ENCODE measurements around the gene CLDND2.

The CLDND2 gene

DNA sequence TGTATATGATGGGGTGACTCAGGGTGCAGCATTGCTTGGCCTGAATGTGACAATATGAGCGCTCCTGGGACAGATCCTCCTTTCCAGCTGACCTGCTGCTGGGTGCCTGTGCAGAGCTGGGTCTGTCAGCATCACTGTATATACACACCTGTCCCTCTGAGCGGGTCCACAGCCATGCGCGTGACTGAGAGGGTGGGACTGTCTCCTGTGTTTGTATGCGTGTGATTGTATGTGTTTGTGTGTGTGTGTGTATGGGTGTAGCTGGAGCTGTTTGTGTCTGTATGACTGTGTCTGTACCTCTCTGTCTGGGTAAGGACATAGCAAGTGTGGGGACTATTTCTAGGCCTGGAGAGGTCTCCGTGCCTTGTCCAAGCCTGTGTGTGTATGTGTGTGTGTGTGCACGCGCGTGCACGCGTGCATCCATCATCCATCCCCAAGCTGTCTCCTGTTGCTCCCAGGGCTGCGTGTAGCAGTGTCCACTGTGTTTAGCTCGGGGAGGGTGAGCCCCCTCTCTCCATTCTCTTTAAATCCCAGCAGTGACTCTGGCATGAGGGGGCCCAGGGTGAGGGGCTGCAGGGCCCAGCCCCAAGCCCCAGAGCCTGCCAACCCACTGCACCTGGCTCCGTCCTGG lies 49.0 kb downstream of the CLDND2 start:
- H3K27ac Mint-ChIP-seq = no peak overlapping the region
- DNase-seq = no peak
- H3K4me3 Mint-ChIP-seq = no peak overlapping the region
- H3K9me3 Mint-ChIP-seq = peaks cover 4% of the 10 kb centered on the region
- no peaks in the 10 kb centered on the region for H3K4me1 Mint-ChIP-seq (ENCODE audit: low read depth)
- H3K36me3 Mint-ChIP-seq (ENCODE audit: low read depth) = no peaks in the 10 kb centered on the region
- H3K27me3 Mint-ChIP-seq = peaks cover 59% of the 10 kb centered on the region

DNA sequence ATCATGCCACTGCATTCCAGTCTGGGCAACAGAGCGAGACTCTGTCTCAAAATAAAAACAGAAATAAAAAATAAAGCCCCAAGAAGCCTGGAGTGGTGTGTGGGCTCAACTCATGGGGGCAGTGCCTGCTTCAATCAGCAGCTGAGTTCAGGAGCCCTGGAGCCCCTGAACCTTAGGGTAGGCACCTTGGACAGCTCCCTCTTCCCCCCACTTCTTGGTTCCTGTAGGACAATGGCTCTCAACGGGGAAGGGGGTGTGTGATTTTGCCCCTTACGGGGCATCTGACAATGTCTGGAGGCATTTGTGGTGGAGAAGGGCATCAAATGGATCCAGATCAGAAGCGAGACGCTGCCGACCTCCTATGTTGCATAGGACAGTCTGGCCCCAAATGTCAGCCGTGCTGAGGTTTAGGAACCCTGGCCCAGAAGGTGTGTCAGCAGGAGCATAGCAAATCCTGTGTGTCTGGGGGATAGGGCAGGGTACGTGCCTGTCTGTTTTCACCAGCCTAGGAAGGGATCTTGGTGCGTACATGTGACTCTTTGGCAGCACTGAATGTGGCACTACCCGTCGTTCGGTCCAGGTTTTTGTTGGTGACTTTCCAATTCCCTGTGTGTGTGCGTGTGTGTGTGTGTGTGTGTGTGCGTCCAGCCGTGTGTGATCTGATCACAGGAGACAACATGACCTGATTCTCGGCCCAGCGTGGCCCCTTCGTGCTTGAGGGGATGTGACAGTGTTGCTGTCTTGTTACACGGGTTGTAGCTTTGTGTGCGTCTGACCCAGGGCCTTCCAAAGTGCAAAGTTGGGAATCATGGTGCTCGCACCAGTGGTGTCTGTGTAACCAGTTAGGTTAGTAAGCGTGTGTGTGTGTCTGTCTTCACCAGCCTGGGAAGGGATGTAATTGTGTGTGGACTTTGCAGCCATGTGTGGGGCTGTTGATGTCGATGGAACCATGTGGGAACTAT lies 49.8 kb downstream of the CLDND2 start:
- H3K4me1 Mint-ChIP-seq (ENCODE audit: low read depth) = no peaks in the 10 kb centered on the region
- peaks cover 7% of the 10 kb centered on the region for H3K9me3 Mint-ChIP-seq
- no peak overlapping the region for H3K27ac Mint-ChIP-seq
- H3K36me3 Mint-ChIP-seq (ENCODE audit: low read depth) = no peaks in the 10 kb centered on the region
- H3K4me3 Mint-ChIP-seq = no peak overlapping the region
- H3K27me3 Mint-ChIP-seq = peaks cover 58% of the 10 kb centered on the region
- DNase-seq = no peak

DNA sequence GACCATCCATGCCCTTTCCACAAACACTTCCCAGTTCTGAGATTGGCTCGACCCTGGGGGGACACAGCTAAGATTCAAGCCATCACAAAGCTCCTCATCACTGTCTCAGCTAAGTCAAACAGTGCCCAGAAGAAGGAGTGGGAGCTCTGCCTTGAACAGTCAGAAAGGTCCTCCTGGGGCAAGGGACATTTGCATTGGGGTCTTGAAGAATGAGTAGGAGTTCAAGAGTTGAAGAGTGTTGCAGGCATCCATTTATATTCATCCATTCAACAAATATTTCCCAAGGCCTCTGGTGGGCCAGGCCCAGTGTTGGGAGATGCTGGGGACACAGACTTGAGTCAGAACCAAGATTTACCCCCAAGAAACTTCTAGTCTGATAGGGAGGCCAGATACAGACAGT lies 50.8 kb downstream of the CLDND2 start:
- H3K27me3 Mint-ChIP-seq = peaks cover 56% of the 10 kb centered on the region
- DNase-seq = no peak
- H3K4me1 Mint-ChIP-seq (ENCODE audit: low read depth) = peaks cover 3% of the 10 kb centered on the region
- H3K4me3 Mint-ChIP-seq = no peak overlapping the region
- H3K36me3 Mint-ChIP-seq (ENCODE audit: low read depth) = no peaks in the 10 kb centered on the region
- no peak overlapping the region for H3K27ac Mint-ChIP-seq
- peaks cover 7% of the 10 kb centered on the region for H3K9me3 Mint-ChIP-seq

DNA sequence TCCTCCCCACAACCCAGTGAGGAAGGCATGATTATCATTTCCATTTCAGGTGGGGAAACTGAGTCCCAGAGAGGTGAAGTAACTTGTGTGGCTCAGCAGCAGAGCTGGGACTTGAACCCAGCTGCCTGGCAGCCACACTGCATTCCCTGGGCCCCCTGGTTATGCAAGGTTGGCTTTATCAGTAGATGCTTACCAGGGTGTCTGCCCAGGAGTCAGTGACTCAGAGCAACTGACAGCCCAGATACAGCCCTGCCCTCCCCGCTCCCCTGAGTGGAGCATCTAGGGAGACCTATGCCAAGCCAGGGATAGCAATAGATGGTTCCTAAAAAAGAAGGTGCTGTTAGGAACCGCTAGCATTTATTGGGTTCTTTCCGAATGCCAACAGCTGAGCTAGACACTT lies 51.4 kb downstream of the CLDND2 start:
- Mint-ChIP-seq H3K27ac (no peak overlapping the region), H3K4me1 (ENCODE audit: low read depth) (peaks cover 3% of the 10 kb centered on the region), H3K27me3 (peaks cover 55% of the 10 kb centered on the region), H3K9me3 (peaks cover 7% of the 10 kb centered on the region), H3K36me3 (ENCODE audit: low read depth) (no peaks in the 10 kb centered on the region), H3K4me3 (no peak overlapping the region)
- no peak for DNase-seq

Measured in activated T-cell treated with anti-CD3 and anti-CD28 coated beads, Interleukin-2, amount 50 U/mL, for 24 hours (primary cell).